Suppressor macrophage treated with lipopolysaccharide for 1 hour (primary cell): ENCODE data around the gene DKC1.
"Not testable (repeated sequence)": the region's sequence is repeated elsewhere in the genome, so short reads cannot be mapped to it uniquely, and the experiment has no call there.

Source experiments
- DNase-seq, 3 donors: peaks; one replicate each; pipeline ENCODE4 v3.0.0-alpha.2; 2020 to 2022

DKC1 gene

DNA sequence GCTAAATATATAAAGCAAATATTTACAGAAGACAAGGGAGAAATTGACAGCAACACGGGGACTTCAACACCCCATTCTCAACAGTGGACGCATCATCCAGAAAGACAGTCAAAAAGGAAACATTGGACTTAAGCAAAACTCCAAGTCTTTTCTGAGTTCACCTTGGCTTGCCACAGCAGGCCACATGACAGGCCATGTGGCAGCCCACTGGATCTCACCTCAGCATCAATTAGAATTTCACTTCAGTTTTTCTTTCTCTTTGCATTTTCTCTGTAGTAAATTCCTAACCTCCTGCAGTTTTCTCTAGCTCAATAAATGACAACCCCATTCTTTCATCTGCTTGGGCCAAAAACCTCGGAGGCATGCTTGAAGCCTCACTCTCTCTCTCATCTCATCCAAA, 59.4 kb downstream of the DKC1 start:
- DNase-seq: no peak

DNA sequence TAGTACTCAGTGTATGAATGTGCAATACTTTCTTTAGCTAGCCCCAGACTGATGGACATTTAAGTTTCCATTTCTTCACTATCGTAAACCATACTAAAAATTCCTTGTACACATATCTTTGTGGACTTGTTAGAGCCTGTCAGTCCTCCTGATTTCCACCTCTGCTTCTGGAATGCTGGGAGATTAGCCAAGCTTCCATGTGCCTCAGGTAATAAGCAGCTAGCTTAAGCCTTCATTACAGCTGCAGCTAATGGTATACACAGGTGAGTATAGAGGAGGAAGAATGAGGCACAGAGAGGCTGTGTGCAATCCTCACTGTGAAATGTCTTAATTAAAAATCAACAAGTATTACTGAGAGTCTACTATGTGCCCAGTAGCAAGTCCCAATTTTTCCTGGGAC, 62.0 kb downstream of the DKC1 start:
- DNase-seq: no peak

DNA sequence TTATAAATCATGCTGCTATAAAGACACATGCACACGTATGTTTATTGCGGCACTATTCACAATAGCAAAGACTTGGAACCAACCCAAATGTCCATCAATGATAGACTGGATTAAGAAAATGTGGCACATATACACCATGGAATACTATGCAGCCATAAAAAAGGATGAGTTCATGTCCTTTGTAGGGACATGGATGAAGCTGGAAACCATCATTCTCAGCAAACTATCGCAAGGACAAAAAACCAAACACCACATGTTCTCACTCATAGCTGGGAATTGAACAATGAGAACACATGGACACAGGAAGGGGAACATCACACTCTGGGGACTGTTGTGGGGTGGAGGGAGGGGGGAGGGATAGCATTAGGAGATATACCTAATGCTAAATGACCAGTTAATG, 62.9 kb downstream of the DKC1 start:
- DNase-seq: not testable (repeated sequence)
